Activated T-helper 1 cell treated with anti-CD3 and anti-CD28 coated beads, Interleukin-2, amount 50 U/mL, for 16 hours (primary cell): ENCODE measurements around the gene CNTFR.
"Not testable (repeated sequence)": the region's sequence is repeated elsewhere in the genome, so short reads cannot be mapped to it uniquely, and the experiment has no call there.

ENCODE experiments used
- DNase-seq, 2 donors: peaks; one replicate each; pipeline ENCODE4 v3.0.0-alpha.2; 2020; ENCODE audit warnings: low read depth in 1 of 2, low spot score in 1 of 2

The CNTFR gene

GRCh38 chr9:34589636-34590380, at the start of gene CNTFR:
Gene CNTFR (minus strand): TSS chr9:34589724. CDS start chr9:34568981, 20,743 bp downstream.
- no peak for DNase-seq

- not testable (repeated sequence) for DNase-seq
These were observed 49.8 kb upstream of the CNTFR start for GRCh38 chr9:34639322-34639721.

GRCh38 chr9:34638138-34638445, 48.6 kb upstream of the CNTFR start:
- no peak for DNase-seq

GRCh38 chr9:34637356-34638137, 48.0 kb upstream of the CNTFR start, which contains the start of gene SIGMAR1:
Gene SIGMAR1 (minus strand): TSS chr9:34637787. CDS start chr9:34637697, 90 bp downstream.
- DNase-seq, result peak; percentile 83 to 90

- DNase-seq, result peak in 1 of 2 donors; percentile 19
These were observed 47.3 kb upstream of the CNTFR start for GRCh38 chr9:34636791-34637355.

GRCh38 chr9:34635556-34635955, 46.0 kb upstream of the CNTFR start:
- DNase-seq, result no peak

- no peak for DNase-seq
These were observed 45.2 kb upstream of the CNTFR start for GRCh38 chr9:34634551-34635248.

GRCh38 chr9:34633851-34634550, 44.5 kb upstream of the CNTFR start:
- peak; percentile 52 to 54 for DNase-seq

- DNase-seq, result no peak
These were observed 43.6 kb upstream of the CNTFR start for GRCh38 chr9:34633166-34633565.

GRCh38 chr9:34630402-34631154, 41.1 kb upstream of the CNTFR start:
- no peak for DNase-seq

- DNase-seq, result no peak
These were observed 39.9 kb upstream of the CNTFR start for GRCh38 chr9:34629491-34629808.

- no peak for DNase-seq
These were observed 39.3 kb upstream of the CNTFR start, which contains the start of gene ARID3C for GRCh38 chr9:34628656-34629490. Gene ARID3C (minus strand): TSS chr9:34629066. CDS start chr9:34628014, 1,052 bp downstream.

GRCh38 chr9:34627716-34628655, 38.5 kb upstream of the CNTFR start:
- DNase-seq, result no peak

- DNase-seq, result no peak
These were observed 35.6 kb upstream of the CNTFR start for GRCh38 chr9:34625186-34625486.

- no peak for DNase-seq
These were observed 35.1 kb upstream of the CNTFR start for GRCh38 chr9:34624475-34625185.

- no peak for DNase-seq
These were observed 34.1 kb upstream of the CNTFR start for GRCh38 chr9:34623374-34624235.
